Measurements from ENCODE around the gene RPH3AL. TPM values are rescaled to one million over a fixed set of nuclear protein-coding genes. Genes with fewer than 3 reads are reported as not detected.
A peak's percentile ranks its signal among the peaks of the same experiment; 100 is the strongest.

The RPH3AL gene
- total and polyA plus RNA-seq, 11 donors: 2.8 to 9.4 (median 6.3) TPM

DNA sequence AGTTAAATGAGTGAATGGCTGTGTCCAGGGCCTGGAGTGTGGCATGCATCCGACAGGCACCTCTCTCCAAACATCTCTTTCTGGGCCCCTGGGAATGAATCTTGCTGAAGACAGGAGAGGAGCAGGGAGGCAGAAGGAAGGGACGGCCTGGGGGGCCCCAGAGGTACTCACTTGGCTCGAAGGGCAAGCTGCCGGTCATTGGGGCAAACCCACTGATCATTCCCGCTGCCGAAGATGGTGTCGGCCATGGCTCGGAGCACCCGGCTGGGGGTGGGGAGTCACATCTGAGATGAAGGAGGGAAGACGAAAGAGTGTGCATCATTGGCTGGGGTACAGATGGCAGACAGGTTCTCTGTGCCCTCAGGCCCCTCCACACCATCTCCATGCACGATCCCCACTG lies 25.3 kb downstream of the RPH3AL start:
- H3K9me3 ChIP-seq: no peaks in the 10 kb centered on the region
- no peak overlapping the region for H3K4me3 ChIP-seq
- H3K36me3 ChIP-seq: peaks cover 0 to 10% (median 0%) of the 10 kb centered on the region in 9 donors
- no peak overlapping the region for H3K27ac ChIP-seq
- 95 to 96% (median 96%) methylated on average over 11 of the region's 11 CpGs for WGBS, 4 donors
- peaks cover 0 to 25% (median 0%) of the 10 kb centered on the region in 12 donors for H3K4me1 ChIP-seq
- H3K27me3 ChIP-seq: peaks cover 0 to 6% (median 0%) of the 10 kb centered on the region in 9 donors
- ATAC-seq (no peak), DNase-seq (no peak)
- intact Hi-C loops (cut with DNase I): no loop called here
- TF ChIP-seq, protein P1, sequence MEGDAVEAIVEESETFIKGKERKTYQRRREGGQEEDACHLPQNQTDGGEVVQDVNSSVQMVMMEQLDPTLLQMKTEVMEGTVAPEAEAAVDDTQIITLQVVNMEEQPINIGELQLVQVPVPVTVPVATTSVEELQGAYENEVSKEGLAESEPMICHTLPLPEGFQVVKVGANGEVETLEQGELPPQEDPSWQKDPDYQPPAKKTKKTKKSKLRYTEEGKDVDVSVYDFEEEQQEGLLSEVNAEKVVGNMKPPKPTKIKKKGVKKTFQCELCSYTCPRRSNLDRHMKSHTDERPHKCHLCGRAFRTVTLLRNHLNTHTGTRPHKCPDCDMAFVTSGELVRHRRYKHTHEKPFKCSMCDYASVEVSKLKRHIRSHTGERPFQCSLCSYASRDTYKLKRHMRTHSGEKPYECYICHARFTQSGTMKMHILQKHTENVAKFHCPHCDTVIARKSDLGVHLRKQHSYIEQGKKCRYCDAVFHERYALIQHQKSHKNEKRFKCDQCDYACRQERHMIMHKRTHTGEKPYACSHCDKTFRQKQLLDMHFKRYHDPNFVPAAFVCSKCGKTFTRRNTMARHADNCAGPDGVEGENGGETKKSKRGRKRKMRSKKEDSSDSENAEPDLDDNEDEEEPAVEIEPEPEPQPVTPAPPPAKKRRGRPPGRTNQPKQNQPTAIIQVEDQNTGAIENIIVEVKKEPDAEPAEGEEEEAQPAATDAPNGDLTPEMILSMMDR (IDR thresholded peaks at IDR 0.05): no peak
- TF ChIP-seq POLR2A (IDR thresholded peaks at IDR 0.05): no peak

DNA sequence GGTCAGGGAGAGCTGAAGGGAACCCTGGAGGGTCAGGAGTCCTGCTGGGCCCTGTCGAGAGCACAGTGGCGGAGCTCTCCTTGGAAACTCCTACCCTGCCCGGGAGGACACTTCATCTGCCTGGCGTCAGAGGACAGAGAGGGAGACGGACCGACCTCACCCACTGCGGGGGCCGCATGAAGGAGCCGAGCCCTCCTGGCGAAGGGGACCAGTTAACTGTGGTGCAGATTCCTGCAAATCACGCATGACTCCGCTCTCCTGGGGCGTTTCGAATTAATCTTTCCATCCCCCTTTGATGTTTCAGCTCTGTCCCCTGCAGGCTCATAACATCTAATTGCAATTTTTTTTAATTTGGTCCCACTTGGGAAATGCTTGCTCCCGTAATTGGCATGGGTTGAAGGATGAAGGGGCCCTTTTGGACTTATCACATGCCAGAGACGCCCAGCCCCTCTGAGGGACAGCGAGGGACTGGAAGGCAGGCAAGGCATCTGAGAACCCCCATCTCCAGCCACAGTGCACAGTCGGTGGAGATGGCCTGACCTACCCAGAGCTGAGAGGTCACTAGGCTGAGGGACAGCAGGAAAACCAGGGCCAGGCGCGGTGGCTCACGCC lies 26.5 kb downstream of the RPH3AL start:
- 82 to 92% (median 85%) methylated on average over 18 to 21 of the region's 21 CpGs for WGBS, 4 donors
- TF ChIP-seq, protein P1 (IDR thresholded peaks at IDR 0.05): no peak
- no peak for TF ChIP-seq POLR2A (IDR thresholded peaks at IDR 0.05)
- no peak for ATAC-seq
- peak in 1 of 5 donors; percentile 9 for DNase-seq
- peaks cover 0 to 10% (median 0%) of the 10 kb centered on the region in 9 donors for H3K36me3 ChIP-seq
- intact Hi-C loops (cut with DNase I): no loop called here
- no peak overlapping the region for H3K27ac ChIP-seq
- no peaks in the 10 kb centered on the region for H3K9me3 ChIP-seq
- H3K4me1 ChIP-seq: peaks cover 0 to 17% (median 0%) of the 10 kb centered on the region in 12 donors
- H3K27me3 ChIP-seq: peaks cover 0 to 18% (median 0%) of the 10 kb centered on the region in 9 donors
- H3K4me3 ChIP-seq: no peak overlapping the region

DNA sequence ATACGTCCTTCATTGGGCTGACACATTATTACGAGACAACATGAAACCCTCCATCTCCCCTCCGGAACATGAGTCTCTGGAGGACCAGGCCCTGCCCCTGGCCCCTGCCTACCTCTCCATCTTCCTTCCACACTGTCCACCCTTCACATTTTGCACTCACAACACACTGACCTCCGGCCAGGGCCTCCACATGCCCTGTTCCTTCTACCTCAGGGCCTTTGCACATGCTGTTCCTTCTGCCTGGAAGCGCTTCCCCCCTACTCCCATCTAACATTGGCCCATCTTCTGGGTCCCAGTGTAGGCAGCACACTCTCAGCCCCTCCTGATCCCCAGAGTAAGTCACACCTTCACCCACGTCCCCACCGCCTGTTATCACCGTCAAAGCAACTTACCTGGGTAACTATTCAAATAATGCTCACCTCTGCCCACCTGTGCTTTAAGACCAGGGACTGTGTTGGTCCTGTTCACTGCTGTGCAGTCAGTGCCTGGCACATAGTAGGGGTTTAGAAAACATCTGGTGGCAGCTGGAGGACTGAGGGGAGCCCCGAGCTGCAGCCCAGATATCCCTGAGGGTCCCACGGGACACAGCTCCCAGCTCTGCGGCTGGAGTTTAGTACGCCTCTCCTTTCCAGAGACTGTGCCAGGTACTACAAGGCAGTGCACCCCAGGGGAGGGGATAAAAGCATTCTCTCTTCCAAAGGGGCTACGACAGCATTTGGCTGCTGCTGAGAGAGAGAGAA lies 27.2 kb downstream of the RPH3AL start:
- Histone ChIP-seq H3K27ac (no peak overlapping the region), H3K27me3 (peaks cover 0 to 24% (median 0%) of the 10 kb centered on the region in 9 donors), H3K4me3 (no peak overlapping the region), H3K36me3 (peaks cover 0 to 10% (median 0%) of the 10 kb centered on the region in 9 donors), H3K9me3 (no peaks in the 10 kb centered on the region), H3K4me1 (peaks cover 0 to 10% (median 0%) of the 10 kb centered on the region in 12 donors)
- ATAC-seq (no peak), DNase-seq (peak in 1 of 5 donors; percentile 39)
- TF ChIP-seq, protein P1 (IDR thresholded peaks at IDR 0.05): no peak
- TF ChIP-seq POLR2A (IDR thresholded peaks at IDR 0.05): no peak
- WGBS, 4 donors: 92 to 98% (median 94%) methylated on average over 12 to 13 of the region's 13 CpGs
- intact Hi-C loops (cut with DNase I): no loop called here
